A204.1 (cell line): ENCODE results near the gene SLC8A1.

Source experiments
- FAIRE-seq: peaks from 2 replicates; lab custom pipeline; 2012; peaks lifted over from hg19 to GRCh38; lab: Jason Lieb, UNC

SLC8A1 gene

GRCh38 chr2:40189881-40190280 is 262.0 kb downstream of the SLC8A1 start:
- FAIRE-seq, result no peak

GRCh38 chr2:40187054-40187453 is 264.8 kb downstream of the SLC8A1 start:
- FAIRE-seq, result no peak

- FAIRE-seq, result no peak
Observed at GRCh38 chr2:40184551-40184950, 267.3 kb downstream of the SLC8A1 start.

GRCh38 chr2:40181855-40182254 is 270.0 kb downstream of the SLC8A1 start:
- no peak for FAIRE-seq

- FAIRE-seq, result no peak
Observed at GRCh38 chr2:40179801-40180200, 272.1 kb downstream of the SLC8A1 start.

- no peak for FAIRE-seq
Observed at GRCh38 chr2:40178971-40179370, 272.9 kb downstream of the SLC8A1 start.

GRCh38 chr2:40178171-40178778 is 273.6 kb downstream of the SLC8A1 start:
- no peak for FAIRE-seq

GRCh38 chr2:40177366-40177765 is 274.5 kb downstream of the SLC8A1 start:
- no peak for FAIRE-seq

- FAIRE-seq, result no peak
Observed at GRCh38 chr2:40173276-40173675, 278.6 kb downstream of the SLC8A1 start.

- FAIRE-seq, result no peak
Observed at GRCh38 chr2:40169856-40170255, 282.0 kb downstream of the SLC8A1 start.

GRCh38 chr2:40169430-40169829 is 282.5 kb downstream of the SLC8A1 start:
- FAIRE-seq, result no peak

- no peak for FAIRE-seq
Observed at GRCh38 chr2:40168546-40168945, 283.3 kb downstream of the SLC8A1 start.

GRCh38 chr2:40168032-40168431 is 283.9 kb downstream of the SLC8A1 start:
- FAIRE-seq, result no peak

GRCh38 chr2:40166006-40166405 is 285.9 kb downstream of the SLC8A1 start:
- FAIRE-seq, result no peak

GRCh38 chr2:40165509-40165844 is 286.4 kb downstream of the SLC8A1 start:
- no peak for FAIRE-seq

GRCh38 chr2:40164736-40165508 is 287.0 kb downstream of the SLC8A1 start:
- no peak for FAIRE-seq

- FAIRE-seq, result no peak
Observed at GRCh38 chr2:40161986-40162385, 289.9 kb downstream of the SLC8A1 start.

GRCh38 chr2:40160751-40161218 is 291.1 kb downstream of the SLC8A1 start:
- no peak for FAIRE-seq

- no peak for FAIRE-seq
Observed at GRCh38 chr2:40159333-40159732, 292.6 kb downstream of the SLC8A1 start.

- no peak for FAIRE-seq
Observed at GRCh38 chr2:40158781-40159180, 293.1 kb downstream of the SLC8A1 start.

- FAIRE-seq, result no peak
Observed at GRCh38 chr2:40155728-40156127, 296.2 kb downstream of the SLC8A1 start.

- FAIRE-seq, result no peak
Observed at GRCh38 chr2:40150266-40150665, 301.6 kb downstream of the SLC8A1 start.

GRCh38 chr2:40148334-40148733 is 303.6 kb downstream of the SLC8A1 start:
- no peak for FAIRE-seq

GRCh38 chr2:40147360-40147759 is 304.5 kb downstream of the SLC8A1 start:
- no peak for FAIRE-seq
